ENCODE measurements around the gene SLX9. TPM values are rescaled to one million over a fixed set of nuclear protein-coding genes. Genes with fewer than 3 reads are reported as not detected.

Gene SLX9
- total and polyA plus RNA-seq, 8 donors = 5.4 to 83.4 (median 19.3) TPM

DNA sequence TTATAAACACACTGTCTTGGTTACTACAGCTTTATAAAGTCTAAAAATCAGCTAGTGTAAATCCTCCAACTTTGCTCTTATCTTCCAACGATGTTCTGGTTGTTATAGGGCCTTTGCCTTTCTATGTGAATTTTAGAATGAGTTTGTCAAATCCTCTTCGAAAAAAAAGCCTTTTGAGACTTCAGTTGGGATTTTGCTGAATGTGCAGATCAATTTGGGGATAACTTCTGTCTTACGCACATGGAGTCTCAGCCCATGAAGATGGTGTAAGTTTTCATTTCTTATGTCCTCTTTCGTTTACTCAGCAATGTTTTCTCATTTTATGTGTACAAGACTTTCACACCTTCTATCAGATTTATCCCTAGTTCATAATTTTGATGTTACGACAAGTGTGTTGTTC, 69.8 kb downstream of the SLX9 start:
- Histone ChIP-seq H3K4me3 (no peak overlapping the region), H3K4me1 (peaks cover 0 to 14% (median 13%) of the 10 kb centered on the region in 4 donors), H3K36me3 (no peaks in the 10 kb centered on the region), H3K27ac (no peak overlapping the region), H3K27me3 (peaks cover 0 to 37% (median 14%) of the 10 kb centered on the region in 3 donors), H3K9me3 (no peaks in the 10 kb centered on the region)
- WGBS, 5 donors = 81 to 87% (median 84%) methylated on average over 5 of the region's 5 CpGs
- intact Hi-C loops (cut with DNase I; ENCODE audit: low total_unique reads) = no loop called here
- TF ChIP-seq POLR2AphosphoS5 (IDR thresholded peaks at IDR 0.05) (no peak), POLR2A (IDR thresholded peaks at IDR 0.05) (no peak), EP300 (IDR thresholded peaks at IDR 0.05) (no peak)
- TF ChIP-seq, protein P1, sequence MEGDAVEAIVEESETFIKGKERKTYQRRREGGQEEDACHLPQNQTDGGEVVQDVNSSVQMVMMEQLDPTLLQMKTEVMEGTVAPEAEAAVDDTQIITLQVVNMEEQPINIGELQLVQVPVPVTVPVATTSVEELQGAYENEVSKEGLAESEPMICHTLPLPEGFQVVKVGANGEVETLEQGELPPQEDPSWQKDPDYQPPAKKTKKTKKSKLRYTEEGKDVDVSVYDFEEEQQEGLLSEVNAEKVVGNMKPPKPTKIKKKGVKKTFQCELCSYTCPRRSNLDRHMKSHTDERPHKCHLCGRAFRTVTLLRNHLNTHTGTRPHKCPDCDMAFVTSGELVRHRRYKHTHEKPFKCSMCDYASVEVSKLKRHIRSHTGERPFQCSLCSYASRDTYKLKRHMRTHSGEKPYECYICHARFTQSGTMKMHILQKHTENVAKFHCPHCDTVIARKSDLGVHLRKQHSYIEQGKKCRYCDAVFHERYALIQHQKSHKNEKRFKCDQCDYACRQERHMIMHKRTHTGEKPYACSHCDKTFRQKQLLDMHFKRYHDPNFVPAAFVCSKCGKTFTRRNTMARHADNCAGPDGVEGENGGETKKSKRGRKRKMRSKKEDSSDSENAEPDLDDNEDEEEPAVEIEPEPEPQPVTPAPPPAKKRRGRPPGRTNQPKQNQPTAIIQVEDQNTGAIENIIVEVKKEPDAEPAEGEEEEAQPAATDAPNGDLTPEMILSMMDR (IDR thresholded peaks at IDR 0.05) = no peak
- DNase-seq = no peak

DNA sequence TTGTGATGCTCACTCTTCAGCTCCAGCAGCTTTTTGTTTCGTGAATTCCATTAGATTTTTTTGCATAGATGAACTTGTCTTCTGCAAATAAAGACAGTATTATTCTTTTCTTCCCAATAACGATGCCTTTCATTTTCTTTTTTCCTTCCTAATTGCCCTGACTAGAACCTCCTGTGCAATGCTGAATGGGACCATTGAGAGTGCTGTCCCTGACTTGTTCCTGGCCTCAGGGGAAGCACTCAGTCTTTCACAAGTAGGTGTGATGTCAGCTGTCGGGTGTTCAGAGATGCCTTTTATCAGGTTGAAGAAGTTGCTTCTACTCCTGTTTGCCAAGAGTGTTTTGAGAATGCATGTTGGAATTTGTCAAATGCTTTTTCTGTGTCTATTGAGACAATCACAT, 70.3 kb downstream of the SLX9 start:
- peaks cover 0 to 42% (median 14%) of the 10 kb centered on the region in 3 donors for H3K27me3 ChIP-seq
- TF ChIP-seq EP300 (IDR thresholded peaks at IDR 0.05) = no peak
- no peak for TF ChIP-seq POLR2AphosphoS5 (IDR thresholded peaks at IDR 0.05)
- TF ChIP-seq, protein P1 (IDR thresholded peaks at IDR 0.05) = no peak
- H3K9me3 ChIP-seq = no peaks in the 10 kb centered on the region
- H3K27ac ChIP-seq = no peak overlapping the region
- 72 to 85% (median 81%) methylated on average over 3 of the region's 3 CpGs for WGBS, 5 donors
- intact Hi-C loops (cut with DNase I; ENCODE audit: low total_unique reads) = no loop called here
- H3K4me1 ChIP-seq = peaks cover 0 to 14% (median 13%) of the 10 kb centered on the region in 4 donors
- H3K36me3 ChIP-seq = no peaks in the 10 kb centered on the region
- no peak for DNase-seq
- H3K4me3 ChIP-seq = no peak overlapping the region

- Histone ChIP-seq H3K4me3 (no peak overlapping the region), H3K27me3 (peaks cover 0 to 50% (median 14%) of the 10 kb centered on the region in 3 donors), H3K4me1 (peaks cover 0 to 14% (median 14%) of the 10 kb centered on the region in 4 donors), H3K36me3 (no peaks in the 10 kb centered on the region), H3K27ac (no peak overlapping the region), H3K9me3 (no peaks in the 10 kb centered on the region)
- WGBS, 5 donors = 89 to 95% (median 92%) methylated on average over 12 of the region's 12 CpGs
- no peak for TF ChIP-seq POLR2AphosphoS5 (IDR thresholded peaks at IDR 0.05)
- TF ChIP-seq EP300 (IDR thresholded peaks at IDR 0.05) = no peak
- TF ChIP-seq, protein P1 (IDR thresholded peaks at IDR 0.05) = no peak
- TF ChIP-seq POLR2A (IDR thresholded peaks at IDR 0.05) = no peak
- DNase-seq = no peak
- intact Hi-C loops (cut with DNase I; ENCODE audit: low total_unique reads) = no loop called here
These were observed 71.0 kb downstream of the SLX9 start for GRCh38 chr21:45010860-45011259.

- Histone ChIP-seq H3K36me3 (no peaks in the 10 kb centered on the region), H3K9me3 (no peaks in the 10 kb centered on the region), H3K27me3 (peaks cover 0 to 55% (median 14%) of the 10 kb centered on the region in 3 donors), H3K4me3 (no peak overlapping the region), H3K4me1 (peaks cover 0 to 17% (median 14%) of the 10 kb centered on the region in 4 donors), H3K27ac (no peak overlapping the region)
- 90 to 93% (median 93%) methylated on average over 15 to 18 of the region's 18 CpGs for WGBS, 5 donors
- DNase-seq = no peak
- intact Hi-C loops (cut with DNase I; ENCODE audit: low total_unique reads) = no loop called here
- no peak for TF ChIP-seq POLR2AphosphoS5 (IDR thresholded peaks at IDR 0.05)
- no peak for TF ChIP-seq EP300 (IDR thresholded peaks at IDR 0.05)
- TF ChIP-seq, protein P1 (IDR thresholded peaks at IDR 0.05) = no peak
- TF ChIP-seq POLR2A (IDR thresholded peaks at IDR 0.05) = no peak
These were observed 71.6 kb downstream of the SLX9 start for GRCh38 chr21:45011426-45011825.

Measured in stomach (tissue), 9 donors.